Stimulated activated naive B cell treated with anti-CD40 and anti-IgM and Interleukin-4, amounts not matched to agents 10 μg/mL and 1 μg/mL and 100 μg/mL, for 72 hours (primary cell): ENCODE measurements around the gene RAB3B.
"Not testable (repeated sequence)": the region's sequence is repeated elsewhere in the genome, so short reads cannot be mapped to it uniquely, and the experiment has no call there.

Experiments
- ATAC-seq, 2 donors: fragments of 150-1000 bp; cut with Tn5 transposase; replicated peaks; 2 replicates each; pipeline ENCODE4 v1.10.0; 2021; ENCODE audit warnings: moderate library complexity in 1 of 2
- DNase-seq: peaks from one replicate; pipeline ENCODE4 v3.0.0; 2021
- H3K27ac Mint-ChIP-seq: one replicate; pipeline ENCODE4 v1.8.0; 2022; ENCODE audit warnings: mild to moderate bottlenecking, mixed read lengths
- H3K27me3 Mint-ChIP-seq, 2 donors: one replicate each; pipeline ENCODE4 v1.8.0; 2022; ENCODE audit warnings: mixed read lengths in 2 of 2
- H3K36me3 Mint-ChIP-seq, 2 donors: one replicate each; pipeline ENCODE4 v1.8.0; 2022; ENCODE audit warnings: mixed read lengths in 2 of 2, mild to moderate bottlenecking in 1 of 2
- H3K4me1 Mint-ChIP-seq, 2 donors: one replicate each; pipeline ENCODE4 v1.8.0; 2022; ENCODE audit warnings: mixed read lengths in 2 of 2, mild to moderate bottlenecking in 1 of 2
- H3K4me3 Mint-ChIP-seq, 2 donors: one replicate each; pipeline ENCODE4 v1.8.0; 2022; ENCODE audit warnings: mild to moderate bottlenecking in 2 of 2, mixed read lengths in 2 of 2, moderate library complexity in 1 of 2
- H3K9me3 Mint-ChIP-seq, 2 donors: one replicate each; pipeline ENCODE4 v1.8.0; 2022; ENCODE audit warnings: mixed read lengths in 2 of 2, mild to moderate bottlenecking in 1 of 2

RAB3B gene

GRCh38 chr1:52006081-52006553 is 15.6 kb upstream of the RAB3B start:
- not testable (repeated sequence) for DNase-seq, H3K4me3 Mint-ChIP-seq, H3K27ac Mint-ChIP-seq, ATAC-seq, H3K9me3 Mint-ChIP-seq, H3K4me1 Mint-ChIP-seq, H3K36me3 Mint-ChIP-seq
- H3K27me3 Mint-ChIP-seq = peaks cover 24 to 30% of the 10 kb centered on the region in 2 donors

GRCh38 chr1:52005548-52005947 is 15.0 kb upstream of the RAB3B start:
- peaks cover 24 to 30% of the 10 kb centered on the region in 2 donors for H3K27me3 Mint-ChIP-seq
- not testable (repeated sequence) for H3K27ac Mint-ChIP-seq, ATAC-seq, DNase-seq, H3K9me3 Mint-ChIP-seq, H3K4me3 Mint-ChIP-seq, H3K4me1 Mint-ChIP-seq, H3K36me3 Mint-ChIP-seq

GRCh38 chr1:52003877-52004276 is 13.4 kb upstream of the RAB3B start:
- H3K27ac Mint-ChIP-seq = no peak overlapping the region
- no peak overlapping the region for H3K4me3 Mint-ChIP-seq
- no peaks in the 10 kb centered on the region for H3K36me3 Mint-ChIP-seq
- ATAC-seq (no peak), DNase-seq (no peak)
- H3K9me3 Mint-ChIP-seq = no peaks in the 10 kb centered on the region
- peaks cover 21 to 27% of the 10 kb centered on the region in 2 donors for H3K27me3 Mint-ChIP-seq
- peaks cover 0 to 5% of the 10 kb centered on the region in 2 donors for H3K4me1 Mint-ChIP-seq

- ATAC-seq (peak; percentile 95 to 99), DNase-seq (peak; percentile 58)
- no peaks in the 10 kb centered on the region for H3K36me3 Mint-ChIP-seq
- H3K4me1 Mint-ChIP-seq = peaks cover 0 to 5% of the 10 kb centered on the region in 2 donors
- H3K9me3 Mint-ChIP-seq = no peaks in the 10 kb centered on the region
- H3K4me3 Mint-ChIP-seq = no peak overlapping the region
- H3K27ac Mint-ChIP-seq = no peak overlapping the region
- peaks cover 19 to 24% of the 10 kb centered on the region in 2 donors for H3K27me3 Mint-ChIP-seq
Measured at GRCh38 chr1:52002038-52002917, 11.8 kb upstream of the RAB3B start.

GRCh38 chr1:51998701-51999100 is 8.2 kb upstream of the RAB3B start:
- no peaks in the 10 kb centered on the region for H3K4me1 Mint-ChIP-seq
- DNase-seq (no peak), ATAC-seq (no peak)
- H3K4me3 Mint-ChIP-seq = no peak overlapping the region
- no peak overlapping the region for H3K27ac Mint-ChIP-seq
- no peaks in the 10 kb centered on the region for H3K9me3 Mint-ChIP-seq
- H3K36me3 Mint-ChIP-seq = no peaks in the 10 kb centered on the region
- H3K27me3 Mint-ChIP-seq = peaks cover 5 to 22% of the 10 kb centered on the region in 2 donors

- no peak overlapping the region for H3K27ac Mint-ChIP-seq
- peaks cover 12 to 29% of the 10 kb centered on the region in 2 donors for H3K27me3 Mint-ChIP-seq
- H3K36me3 Mint-ChIP-seq = no peaks in the 10 kb centered on the region
- no peaks in the 10 kb centered on the region for H3K9me3 Mint-ChIP-seq
- H3K4me3 Mint-ChIP-seq = no peak overlapping the region
- DNase-seq = no peak
- ATAC-seq = no peak
- H3K4me1 Mint-ChIP-seq = no peaks in the 10 kb centered on the region
Measured at GRCh38 chr1:51997974-51998382, 7.5 kb upstream of the RAB3B start.

- ATAC-seq (no peak), DNase-seq (no peak)
- Mint-ChIP-seq H3K4me1 (peaks cover 11 to 18% of the 10 kb centered on the region in 2 donors), H3K9me3 (no peaks in the 10 kb centered on the region), H3K4me3 (peak overlapping the region; percentile 78 to 81), H3K36me3 (no peaks in the 10 kb centered on the region), H3K27ac (no peak overlapping the region), H3K27me3 (peaks cover 53 to 62% of the 10 kb centered on the region in 2 donors)
Measured at GRCh38 chr1:51989582-51990477, 670 bp downstream of the RAB3B start.

GRCh38 chr1:51988254-51988653 is 2.2 kb downstream of the RAB3B start:
- Mint-ChIP-seq H3K9me3 (no peaks in the 10 kb centered on the region), H3K36me3 (no peaks in the 10 kb centered on the region), H3K4me1 (peaks cover 11 to 18% of the 10 kb centered on the region in 2 donors), H3K4me3 (no peak overlapping the region), H3K27ac (no peak overlapping the region), H3K27me3 (peaks cover 43 to 52% of the 10 kb centered on the region in 2 donors)
- ATAC-seq = no peak
- DNase-seq = no peak

GRCh38 chr1:51986718-51987117 is 3.8 kb downstream of the RAB3B start:
- no peak overlapping the region for H3K4me3 Mint-ChIP-seq
- peaks cover 11 to 18% of the 10 kb centered on the region in 2 donors for H3K4me1 Mint-ChIP-seq
- H3K36me3 Mint-ChIP-seq = no peaks in the 10 kb centered on the region
- peaks cover 27 to 37% of the 10 kb centered on the region in 2 donors for H3K27me3 Mint-ChIP-seq
- DNase-seq (no peak), ATAC-seq (no peak)
- H3K27ac Mint-ChIP-seq = no peak overlapping the region
- H3K9me3 Mint-ChIP-seq = no peaks in the 10 kb centered on the region

- H3K4me3 Mint-ChIP-seq = no peak overlapping the region
- no peaks in the 10 kb centered on the region for H3K9me3 Mint-ChIP-seq
- no peaks in the 10 kb centered on the region for H3K36me3 Mint-ChIP-seq
- DNase-seq = no peak
- H3K27ac Mint-ChIP-seq = no peak overlapping the region
- no peak for ATAC-seq
- H3K27me3 Mint-ChIP-seq = peaks cover 1 to 13% of the 10 kb centered on the region in 2 donors
- H3K4me1 Mint-ChIP-seq = no peaks in the 10 kb centered on the region
Measured at GRCh38 chr1:51982161-51982560, 8.3 kb downstream of the RAB3B start.

GRCh38 chr1:51981555-51981954 is 8.9 kb downstream of the RAB3B start:
- no peak overlapping the region for H3K27ac Mint-ChIP-seq
- H3K4me1 Mint-ChIP-seq = no peaks in the 10 kb centered on the region
- H3K9me3 Mint-ChIP-seq = no peaks in the 10 kb centered on the region
- no peak overlapping the region for H3K4me3 Mint-ChIP-seq
- ATAC-seq = no peak
- no peak for DNase-seq
- peaks cover 7 to 14% of the 10 kb centered on the region in 2 donors for H3K27me3 Mint-ChIP-seq
- H3K36me3 Mint-ChIP-seq = no peaks in the 10 kb centered on the region

GRCh38 chr1:51978099-51978498 is 12.4 kb downstream of the RAB3B start:
- no peaks in the 10 kb centered on the region for H3K9me3 Mint-ChIP-seq
- H3K27me3 Mint-ChIP-seq = peaks cover 7 to 14% of the 10 kb centered on the region in 2 donors
- H3K36me3 Mint-ChIP-seq = no peaks in the 10 kb centered on the region
- H3K4me3 Mint-ChIP-seq = no peak overlapping the region
- no peak for ATAC-seq
- DNase-seq = no peak
- no peak overlapping the region for H3K27ac Mint-ChIP-seq
- peaks cover 4 to 11% of the 10 kb centered on the region in 2 donors for H3K4me1 Mint-ChIP-seq

GRCh38 chr1:51976846-51977602 is 13.5 kb downstream of the RAB3B start:
- no peak for DNase-seq
- Mint-ChIP-seq H3K27me3 (peaks cover 7 to 14% of the 10 kb centered on the region in 2 donors), H3K27ac (no peak overlapping the region), H3K4me3 (no peak overlapping the region), H3K36me3 (no peaks in the 10 kb centered on the region), H3K4me1 (peaks cover 4 to 11% of the 10 kb centered on the region in 2 donors), H3K9me3 (no peaks in the 10 kb centered on the region)
- no peak for ATAC-seq
